ENCODE measurements around the gene MYRIP. TPM values are rescaled to one million over a fixed set of nuclear protein-coding genes. Genes with fewer than 3 reads are reported as not detected.

MYRIP gene
- total and polyA plus RNA-seq, 2 of the 4 experiments (the other 2 are of a cell fraction), result not detected

DNA sequence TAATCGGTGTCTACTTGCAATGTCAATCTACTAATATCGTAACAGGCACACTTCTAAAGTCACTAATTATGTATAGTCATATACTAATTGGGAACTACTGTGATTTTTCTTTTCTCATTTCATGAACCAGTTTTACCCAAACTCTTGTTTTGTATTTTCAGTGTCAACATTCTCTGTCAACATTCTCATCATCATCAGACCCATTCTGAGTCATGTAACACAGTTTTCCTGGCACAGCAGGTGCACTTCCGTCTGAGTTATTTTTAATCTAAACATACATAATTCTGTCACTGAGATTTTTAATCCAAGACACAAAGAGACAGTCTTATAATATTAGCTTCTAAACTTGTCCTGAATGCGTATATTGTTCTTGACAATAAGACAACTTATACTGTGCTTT, 295.0 kb downstream of the MYRIP start:
- no CpG with 5 or more reads among the region's 4 CpGs for WGBS, 2 experiments (ENCODE audit: extremely low coverage in 2 of 2, insufficient read length in 1 of 2)

More for the DNA sequence above, 295.0 kb downstream of the MYRIP start:
- Histone ChIP-seq H3K56ac (ENCODE audit: extremely low read depth, insufficient read depth, low read length) (no peak overlapping the region), H3K23ac (ENCODE audit: low read depth, low read length) (no peak overlapping the region), H3K4ac (ENCODE audit: low read depth, low read length) (no peak overlapping the region), H3K36me3 (ENCODE audit: control insufficient read depth, insufficient read depth, low read length) (no peaks in the 10 kb centered on the region), H4K8ac (ENCODE audit: low read depth in 2 of 2, low read length in 2 of 2) (no peak overlapping the region), H3K4me2 (ENCODE audit: low read depth, low read length) (no peak overlapping the region), H2AK5ac (ENCODE audit: low read depth, low read length) (no peak overlapping the region), H3K18ac (ENCODE audit: low read depth, low read length) (no peak overlapping the region), H3K79me1 (ENCODE audit: low read depth in 1 of 2, low read length in 2 of 2) (no peaks in the 10 kb centered on the region), H2BK5ac (ENCODE audit: low read depth, low read length, poor library complexity, severe bottlenecking) (no peak overlapping the region), H3K9me1 (ENCODE audit: insufficient read depth, low read length) (no peaks in the 10 kb centered on the region), H4K5ac (ENCODE audit: low read depth, low read length) (no peak overlapping the region), H3K9me3 (ENCODE audit: control insufficient read depth, insufficient read depth, low read length) (peaks cover 7% of the 10 kb centered on the region), H2AK9ac (replicated peaks; ENCODE audit: low read depth, low read length, poor library complexity) (no peak overlapping the region), H3K4me3 (ENCODE audit: insufficient read depth, low read depth, low read length) (no peak overlapping the region), H3K27me3 (ENCODE audit: control insufficient read depth, insufficient read depth, low read length) (no peaks in the 10 kb centered on the region), H2BK120ac (ENCODE audit: low read depth, low read length) (no peak overlapping the region), H3K14ac (replicated peaks; ENCODE audit: low read depth, low read length) (no peak overlapping the region), H2BK20ac (ENCODE audit: low read depth, low read length) (no peak overlapping the region), H3K9ac (ENCODE audit: low read depth, low read length) (no peak overlapping the region), H3K27ac (ENCODE audit: insufficient read depth, low read length) (no peak overlapping the region), H2AFZ (replicated peaks; ENCODE audit: low read length, poor library complexity) (no peak overlapping the region), H4K20me1 (ENCODE audit: insufficient read depth, low read length) (no peaks in the 10 kb centered on the region), H3K4me1 (ENCODE audit: control insufficient read depth, insufficient read depth, low read length) (no peaks in the 10 kb centered on the region), H4K91ac (ENCODE audit: insufficient read depth, low read depth, low read length) (no peak overlapping the region), H2BK15ac (ENCODE audit: low read depth, low read length) (no peak overlapping the region)
- intact Hi-C loops (cut with micrococcal nuclease) (no loop called here), dilution Hi-C loops (cut with HindIII; ENCODE audit: low sequenced_read_pairs, unreplicated experiment) (no loop called here), in situ Hi-C loops (cut with MboI; ENCODE audit: low sequenced_read_pairs) (no loop called here)
- no peak for DNase-seq
- no peak for ATAC-seq (ENCODE audit: low read depth)
- CTCF ChIA-PET, result no interaction called here
- BruUV-seq (replicated peaks), result no TSS peak
- POLR2A ChIA-PET (ENCODE audit: unreplicated experiment), result no interaction called here
- TF ChIP-seq BHLHE40 (IDR thresholded peaks at IDR 0.05; ENCODE audit: low read depth, low read length) (no peak), CEBPB (IDR thresholded peaks at IDR 0.05; ENCODE audit: low read depth, low read length) (no peak)
